NCI-H2081 (cell line): ENCODE measurements around the gene TAF13.

ENCODE experiments used
- DNase-seq, 2 experiments: peaks; one replicate each; lab custom pipeline; 2025; lab: John Stamatoyannopoulos, UW

Gene TAF13, protein sequence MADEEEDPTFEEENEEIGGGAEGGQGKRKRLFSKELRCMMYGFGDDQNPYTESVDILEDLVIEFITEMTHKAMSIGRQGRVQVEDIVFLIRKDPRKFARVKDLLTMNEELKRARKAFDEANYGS

DNA sequence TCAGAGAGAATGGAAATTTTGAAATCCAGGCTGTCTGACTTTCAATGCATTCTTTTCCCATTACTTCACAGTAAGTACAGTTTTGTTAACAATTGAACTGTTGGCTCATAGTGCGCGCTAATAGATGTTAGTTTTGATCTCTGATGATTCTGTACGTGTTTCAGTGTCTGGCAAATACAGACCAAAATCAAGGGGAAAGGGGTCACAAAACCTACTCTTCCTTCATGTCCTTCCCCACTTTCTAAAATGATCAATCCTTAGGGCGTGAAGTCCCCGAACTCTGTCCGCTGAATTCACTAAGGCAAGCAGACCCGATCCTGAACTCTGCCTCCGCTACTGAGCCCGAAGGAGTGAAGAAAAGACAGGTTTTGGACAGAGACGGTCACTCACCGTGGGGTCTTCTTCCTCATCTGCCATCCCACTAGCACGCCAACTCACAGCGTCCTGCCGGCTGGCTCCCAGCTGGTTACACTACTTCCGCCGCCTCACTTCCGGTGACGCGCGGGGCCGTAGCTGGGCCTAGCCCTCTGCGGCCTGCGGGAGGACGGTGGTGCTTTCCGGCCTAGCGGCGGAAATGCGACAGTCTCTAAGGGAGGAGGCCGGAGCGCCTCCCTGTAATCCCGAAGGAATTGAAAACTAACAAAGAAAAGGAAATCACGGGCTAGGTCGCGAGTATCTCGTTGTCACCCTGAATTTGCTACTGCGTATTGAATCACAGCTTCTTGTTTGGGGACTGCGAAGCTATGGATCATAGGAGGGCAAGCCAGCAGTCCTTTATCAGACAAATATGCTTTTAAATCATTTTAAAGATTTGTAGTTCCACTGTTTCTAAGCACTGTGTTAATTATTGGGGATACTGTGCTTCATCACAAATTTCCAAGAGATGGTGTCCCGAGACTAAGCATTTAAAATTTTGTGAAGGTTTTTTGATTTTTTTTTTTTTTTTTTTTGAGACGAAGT is at the start of gene TAF13:
Gene TAF13, minus strand, starts transcription at position 473 of the 960 bp plus-strand sequence. Its CDS starts 56 bp downstream, at position 417.
- DNase-seq: peak; percentile 87 to 91

DNA sequence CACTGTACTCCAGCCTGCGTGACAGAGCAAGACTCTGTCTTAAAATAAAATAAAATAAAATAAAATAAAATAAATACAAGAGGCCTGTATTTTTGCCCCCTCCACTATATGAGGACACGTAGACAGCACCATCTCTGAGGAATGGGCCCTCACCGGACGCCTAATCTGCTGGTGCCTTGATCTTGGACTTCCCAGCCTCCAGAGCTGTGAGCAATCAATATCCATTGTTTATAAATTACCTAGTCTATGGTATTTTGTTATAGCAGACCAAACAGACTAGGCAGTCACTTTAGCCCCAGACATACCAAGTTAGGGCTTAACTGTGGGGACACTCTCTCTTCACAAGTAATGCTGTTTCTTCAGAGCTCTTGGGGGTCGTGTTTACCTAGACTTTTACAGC is 44.6 kb upstream of the TAF13 start:
- DNase-seq: no peak

DNA sequence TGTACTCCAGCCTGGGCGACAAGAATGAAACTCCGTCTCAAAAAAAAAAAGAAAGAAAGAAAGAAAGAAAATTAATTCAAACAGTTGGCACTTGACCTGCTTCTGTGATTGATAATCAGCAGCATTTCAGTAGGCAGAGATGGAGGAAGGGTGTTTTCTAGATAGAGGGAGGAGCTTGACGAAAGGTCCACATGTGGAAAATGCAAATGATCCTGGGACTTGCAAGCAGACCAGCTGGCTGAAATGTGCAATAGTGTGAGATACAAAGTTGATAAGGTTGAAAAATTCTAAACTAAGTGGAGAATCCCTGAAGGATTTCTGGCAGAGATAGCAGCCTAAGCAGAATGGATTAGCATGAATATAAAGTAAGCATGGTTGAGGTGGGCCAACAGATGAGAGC is 42.3 kb upstream of the TAF13 start:
- DNase-seq: no peak

DNA sequence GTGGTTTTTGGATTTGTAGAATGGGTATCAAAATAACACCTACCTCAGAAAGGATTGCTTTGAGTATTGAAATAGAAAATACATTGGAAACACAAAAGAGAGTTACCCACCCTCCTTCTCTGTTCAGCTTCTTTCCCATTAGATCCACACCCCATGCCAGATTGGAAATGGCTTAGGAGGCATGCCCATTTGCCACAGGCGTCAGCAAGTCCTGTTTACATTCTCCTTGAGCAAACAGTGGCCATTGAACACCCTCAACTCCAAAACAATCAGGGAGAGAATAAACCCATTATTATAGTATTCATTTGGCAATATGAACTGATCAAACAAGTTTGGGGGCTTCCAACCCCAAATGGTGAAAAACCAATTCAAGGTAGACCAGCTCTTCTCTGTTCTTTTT is 40.5 kb upstream of the TAF13 start:
- peak; percentile 54 to 85 for DNase-seq

DNA sequence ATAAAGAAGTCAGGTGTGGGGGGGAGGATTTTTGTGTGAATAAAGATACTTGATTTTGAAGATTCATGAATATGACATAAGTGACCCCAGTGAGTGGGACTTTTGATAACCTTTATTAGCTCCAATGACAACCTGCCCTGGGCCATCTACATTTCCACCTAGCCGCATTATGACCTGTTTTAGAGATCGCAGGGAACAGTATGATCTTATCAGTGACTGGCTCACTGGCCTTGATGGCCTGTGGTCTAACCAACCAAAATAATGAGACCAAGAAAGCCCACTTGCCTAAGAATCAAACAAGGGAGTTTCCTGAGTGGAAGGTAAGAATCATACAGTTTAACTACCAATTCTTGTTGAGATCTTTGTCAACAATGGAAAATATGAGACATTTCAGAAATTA is 39.9 kb upstream of the TAF13 start:
- DNase-seq: no peak

DNA sequence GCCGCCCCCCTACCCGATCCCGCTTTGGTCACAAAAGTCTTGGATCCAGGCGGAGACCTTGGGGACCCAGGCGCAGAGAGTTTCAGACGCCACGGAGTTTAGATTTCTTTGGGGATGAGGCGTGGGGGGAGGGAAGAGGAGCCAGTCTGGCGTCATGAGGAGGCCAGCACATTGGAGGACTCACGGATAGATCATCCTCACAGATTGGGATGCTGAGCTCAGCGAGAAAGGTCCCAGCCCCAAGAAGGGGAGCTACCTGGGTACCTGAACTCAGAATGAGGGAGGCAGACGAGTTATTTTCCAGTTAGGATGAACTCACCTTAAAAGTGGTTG is 38.5 kb upstream of the TAF13 start:
- no peak for DNase-seq

DNA sequence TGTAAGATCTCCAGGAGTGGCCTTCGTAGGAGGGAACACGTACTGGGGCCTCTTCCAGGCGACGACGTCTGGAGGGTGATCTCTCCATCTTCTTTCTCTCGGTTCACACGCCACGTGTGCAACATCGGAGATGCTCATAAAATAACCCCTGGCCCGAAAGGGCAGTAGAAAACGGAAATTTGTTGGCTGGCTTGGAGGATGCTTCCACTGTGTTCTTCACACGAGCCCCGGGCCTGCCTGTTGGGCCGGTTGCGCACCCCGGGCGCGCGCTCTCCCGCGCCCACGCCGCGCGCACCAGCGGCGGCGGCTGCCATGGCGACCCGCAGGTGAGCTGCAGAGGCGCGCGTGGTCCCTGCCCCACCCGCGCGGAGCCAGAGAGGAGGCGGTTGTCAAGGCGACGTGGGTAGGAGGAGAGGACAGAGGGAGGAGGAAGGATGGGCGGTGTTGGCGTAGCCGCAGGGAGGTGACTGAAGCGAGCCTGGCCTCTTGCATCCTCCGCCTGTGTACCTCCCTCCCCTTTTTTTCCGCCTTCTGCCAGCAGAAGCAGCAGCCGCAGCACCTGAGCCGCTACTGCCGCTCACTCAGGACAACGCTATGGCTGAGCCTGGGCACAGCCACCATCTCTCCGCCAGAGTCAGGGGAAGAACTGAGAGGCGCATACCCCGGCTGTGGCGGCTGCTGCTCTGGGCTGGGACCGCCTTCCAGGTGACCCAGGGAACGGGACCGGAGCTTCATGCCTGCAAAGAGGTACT is 38.0 kb upstream of the TAF13 start, which contains the start of gene ELAPOR1:
Gene ELAPOR1, plus strand, starts transcription at position 526 of the 752 bp plus-strand sequence. Its CDS starts 69 bp downstream, at position 595.
- peak; percentile 67 to 85 for DNase-seq

DNA sequence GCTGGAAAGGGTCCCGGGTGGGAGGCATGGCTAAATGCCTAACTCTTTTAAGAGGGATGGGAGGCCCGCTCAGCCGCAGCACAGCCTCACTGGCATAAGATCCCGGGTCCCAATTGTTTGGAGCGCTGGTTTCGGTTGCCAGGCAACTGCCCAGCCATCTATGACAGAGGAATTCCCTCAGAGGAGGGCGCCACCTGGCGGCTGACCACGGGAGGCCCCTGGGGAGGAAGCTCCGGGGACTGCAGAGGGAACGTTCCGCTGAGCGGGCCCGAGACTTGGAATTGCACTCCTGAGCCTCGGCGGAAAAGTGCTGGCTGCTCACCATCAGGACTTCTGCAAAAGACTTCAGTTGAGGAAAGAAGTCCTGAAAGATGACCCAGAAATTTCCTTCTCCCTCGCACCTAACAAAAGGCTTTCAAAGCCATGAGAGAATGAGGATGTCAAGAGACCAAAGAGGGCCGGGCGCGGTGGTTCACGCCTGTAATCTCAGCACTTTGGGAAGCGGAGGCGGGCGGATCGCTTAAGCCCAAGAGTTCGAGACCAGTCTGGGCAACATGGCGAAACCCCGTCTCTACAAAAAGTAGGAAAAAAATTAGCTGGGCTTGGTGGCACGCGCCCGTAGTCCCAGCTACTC is 37.0 kb upstream of the TAF13 start:
- DNase-seq: peak; percentile 84 to 88

DNA sequence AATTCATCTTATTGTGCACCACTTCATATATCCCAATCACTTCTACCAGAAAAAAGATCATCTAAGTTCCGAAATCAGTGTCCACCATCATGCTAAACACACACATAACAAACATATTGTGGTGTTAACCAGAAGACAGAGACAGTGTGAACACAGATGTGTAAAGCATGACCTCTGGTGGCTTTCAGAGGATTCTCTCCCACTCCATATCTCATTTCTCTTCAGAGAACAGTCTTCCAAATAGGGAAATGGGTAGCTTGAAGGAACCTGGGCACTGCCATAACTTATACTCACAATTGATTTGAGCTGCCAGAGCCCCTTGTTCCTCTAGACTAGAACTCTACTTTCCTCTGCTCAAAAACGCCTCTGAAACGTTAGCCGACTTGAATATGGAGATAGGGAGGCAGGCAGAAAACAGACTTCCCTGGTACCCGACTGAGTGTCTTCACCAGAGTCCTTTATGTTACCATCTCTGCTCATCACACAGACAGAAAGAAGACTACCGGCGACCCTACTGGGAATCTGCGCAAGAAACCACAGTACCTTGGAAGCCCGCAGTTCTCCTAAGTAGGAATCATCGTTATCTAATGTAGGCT is 36.4 kb upstream of the TAF13 start:
- DNase-seq: no peak

DNA sequence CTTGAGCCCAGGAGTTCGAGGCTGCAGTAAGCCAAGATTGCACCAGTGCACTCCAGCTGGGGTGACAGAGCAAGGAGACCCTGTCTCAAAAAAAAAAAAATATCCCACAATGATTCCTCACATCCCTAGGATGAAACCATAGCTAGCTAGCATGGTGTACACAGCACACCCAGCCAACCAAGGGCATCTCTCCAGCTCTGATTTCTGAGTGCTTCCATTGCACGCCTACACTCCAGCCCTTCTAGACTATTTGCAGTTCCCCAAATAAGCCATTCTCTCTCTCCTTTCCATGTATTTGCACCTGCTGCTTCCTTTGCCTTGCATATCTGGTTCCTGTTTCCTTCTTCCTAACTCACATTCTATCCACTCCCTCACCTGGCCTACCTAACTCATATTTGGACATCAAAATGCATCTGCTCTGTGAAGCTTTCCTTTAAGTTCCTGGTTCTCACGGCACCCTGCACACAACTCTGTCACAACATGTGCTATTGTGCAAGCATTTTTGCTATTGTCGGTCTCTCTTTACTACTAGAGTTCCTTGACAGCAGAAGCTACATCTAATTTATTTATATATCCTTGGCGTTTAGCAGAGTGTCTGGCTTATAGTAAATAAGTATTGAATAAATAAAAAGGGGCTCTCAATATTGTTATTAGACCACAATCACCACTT is 35.7 kb upstream of the TAF13 start:
- DNase-seq: no peak

DNA sequence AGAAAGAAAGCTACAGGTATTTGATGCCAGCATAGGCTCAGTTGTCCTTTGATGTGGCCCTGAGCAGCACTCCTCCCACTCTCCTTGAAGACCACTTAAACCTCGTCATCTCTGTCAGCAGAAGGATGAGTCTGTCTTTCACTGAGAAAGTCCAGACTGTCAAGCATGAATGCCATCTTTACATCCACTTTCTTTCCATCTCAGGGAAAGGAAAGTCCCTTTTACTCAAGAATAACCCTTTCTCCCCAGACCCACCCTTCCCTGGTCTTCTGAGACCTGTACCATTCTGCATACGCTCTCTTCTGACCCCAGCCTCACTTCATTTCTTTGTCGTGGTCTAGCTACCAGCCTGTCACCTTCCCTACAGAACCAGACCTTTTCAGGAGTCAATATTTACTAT is 34.1 kb upstream of the TAF13 start:
- no peak for DNase-seq

DNA sequence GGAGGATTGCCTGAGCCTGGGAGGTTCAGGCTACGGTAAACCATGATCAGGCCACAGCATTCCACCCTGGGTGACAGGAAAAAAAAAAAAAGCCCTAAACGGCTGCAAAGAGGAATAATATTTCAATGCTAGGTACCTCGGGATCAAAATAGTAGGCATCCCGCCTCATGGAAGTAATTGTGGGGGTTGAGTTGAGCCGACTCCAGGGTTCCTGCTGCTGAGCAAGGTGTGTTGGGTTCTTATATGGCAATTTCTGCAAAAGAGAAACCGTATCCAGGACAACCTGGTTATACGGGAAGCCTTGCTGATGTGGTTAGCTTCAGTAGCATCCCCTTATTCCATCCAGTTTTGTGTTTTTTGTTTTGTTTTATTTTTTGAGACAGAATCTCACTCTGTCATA is 32.0 kb upstream of the TAF13 start:
- no peak for DNase-seq

DNA sequence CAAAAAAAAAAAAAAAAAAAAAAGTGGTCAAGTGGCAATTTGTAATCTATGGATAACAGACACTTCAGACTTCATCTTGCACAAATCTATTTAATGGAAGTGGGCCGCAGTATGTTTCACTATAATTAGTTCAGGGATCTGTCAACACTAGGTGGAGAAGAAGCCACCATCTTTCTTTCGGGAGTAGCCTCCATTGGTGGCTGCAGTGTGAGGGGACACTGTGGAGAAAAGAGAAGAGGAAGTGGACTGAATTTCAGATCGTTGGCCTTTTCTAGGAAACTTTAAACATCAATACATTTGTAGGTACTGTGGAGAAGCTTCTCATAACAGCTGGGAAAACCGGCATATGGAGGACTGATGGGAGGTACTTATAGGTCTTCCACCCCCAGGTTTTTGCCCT is 30.1 kb upstream of the TAF13 start:
- no peak for DNase-seq

DNA sequence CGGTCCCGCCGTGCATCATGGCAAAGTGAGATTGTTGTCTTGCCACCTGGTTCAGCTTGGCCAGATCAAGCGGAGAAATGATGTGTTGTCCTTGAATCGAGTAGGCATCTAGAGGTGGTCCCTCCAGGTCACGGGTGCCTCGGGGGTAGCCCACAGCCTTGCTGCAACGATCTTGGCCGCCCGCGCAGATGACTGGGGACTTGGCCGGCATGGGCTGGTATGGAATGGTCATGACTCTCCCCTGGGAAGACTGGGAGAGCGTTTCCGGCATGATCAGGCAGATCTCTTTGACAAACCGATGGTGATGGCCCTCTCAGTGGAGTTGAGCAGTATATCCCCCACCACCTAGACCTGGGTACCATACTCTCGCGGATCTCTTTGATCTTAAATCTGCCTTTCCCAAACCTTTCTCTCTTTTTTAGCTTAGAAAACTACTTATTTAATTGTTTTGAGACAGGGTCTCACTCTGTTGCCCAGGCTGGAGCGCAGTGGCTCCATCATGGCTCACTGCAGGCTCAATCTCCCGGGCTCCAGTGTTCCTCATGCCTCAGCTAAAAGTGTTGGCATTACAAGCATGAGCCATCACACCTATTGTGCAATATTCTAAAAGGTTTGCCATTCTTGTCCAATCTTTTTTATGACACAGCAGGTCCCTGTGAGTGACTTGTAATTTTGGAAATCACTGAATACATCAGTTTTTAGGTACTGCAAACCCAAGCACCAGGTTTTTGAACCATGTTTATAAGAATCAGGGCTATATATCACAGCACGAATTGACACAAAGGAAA is 28.8 kb upstream of the TAF13 start:
- no peak for DNase-seq

DNA sequence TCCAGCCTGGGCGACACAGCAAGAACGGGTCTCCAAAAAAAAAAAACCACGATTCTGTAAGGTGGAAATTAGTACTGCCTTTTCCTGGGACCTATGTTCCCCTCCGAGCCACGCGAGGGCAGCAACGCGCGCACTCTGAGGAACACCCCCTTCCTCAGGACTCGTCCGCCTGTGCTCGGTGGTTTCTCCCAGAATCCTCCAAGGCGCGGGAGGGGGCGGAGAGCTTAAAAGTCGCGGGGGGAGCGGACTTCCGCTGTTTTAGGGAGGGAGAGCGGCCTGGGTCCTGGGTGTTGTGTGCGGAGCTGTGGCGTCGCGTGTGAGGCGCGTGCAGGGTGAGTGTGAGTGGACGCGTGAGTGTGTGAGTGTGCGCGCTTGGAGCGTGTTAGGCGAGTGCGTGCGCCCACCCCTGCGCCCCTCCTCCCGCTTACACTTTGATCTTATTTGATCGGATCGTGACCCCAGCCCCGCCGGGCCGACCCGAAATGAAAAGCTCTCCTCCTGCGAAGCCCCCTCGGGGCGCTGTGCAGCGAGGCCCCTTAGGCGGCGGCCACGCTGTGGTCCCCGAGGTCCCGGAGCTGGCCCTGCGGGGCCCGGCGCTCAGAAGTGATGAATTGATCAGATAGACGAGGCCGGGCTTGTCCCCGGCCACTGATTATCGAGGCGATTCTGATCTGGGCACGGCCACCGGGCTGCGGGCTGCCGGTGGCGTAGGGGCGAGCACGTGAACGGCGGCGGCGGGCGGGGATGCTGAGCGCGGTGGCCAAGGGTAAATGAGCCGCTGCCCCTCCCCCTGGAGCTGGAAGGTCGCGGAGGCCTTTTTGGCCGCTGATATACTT is 24.4 kb upstream of the TAF13 start:
- DNase-seq: peak; percentile 94 to 95

DNA sequence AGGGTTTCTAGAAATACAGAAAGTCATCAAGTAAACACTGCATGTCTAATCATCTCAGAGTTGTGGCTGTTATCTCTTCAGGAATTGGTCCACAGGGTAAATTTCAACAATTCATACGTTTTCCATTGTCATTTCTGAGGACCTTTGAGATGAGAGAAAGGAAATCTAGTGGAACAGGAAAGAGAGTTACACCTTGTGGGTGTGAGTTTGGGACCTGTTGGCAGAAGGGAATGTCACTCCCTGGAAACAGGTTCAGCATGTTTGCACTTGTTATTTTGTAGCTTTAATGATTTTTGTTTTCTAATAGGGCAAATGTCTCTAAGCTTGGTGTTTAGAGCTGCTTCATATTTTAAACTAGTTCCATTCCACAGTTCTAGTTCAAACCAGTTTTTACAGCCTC is 20.3 kb upstream of the TAF13 start:
- DNase-seq: no peak

DNA sequence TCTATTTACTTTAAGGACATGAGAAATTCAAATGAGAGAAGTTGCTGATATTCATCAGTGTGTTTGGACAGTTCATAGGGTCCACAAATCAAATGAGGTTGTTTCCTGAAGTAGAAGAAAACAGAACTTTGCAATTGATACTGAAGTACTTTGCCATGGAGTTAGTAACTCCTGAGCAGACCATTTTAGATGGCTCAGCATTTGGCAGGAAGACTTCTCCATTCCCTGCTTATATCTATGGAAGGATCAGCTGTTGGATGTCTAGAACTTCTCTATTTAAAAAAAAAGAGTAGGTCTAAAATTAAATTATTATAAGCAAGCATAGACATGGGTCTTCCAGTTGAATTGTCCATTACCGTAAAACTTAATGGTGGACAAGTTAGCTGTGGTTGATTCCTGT is 19.8 kb upstream of the TAF13 start:
- DNase-seq: no peak

DNA sequence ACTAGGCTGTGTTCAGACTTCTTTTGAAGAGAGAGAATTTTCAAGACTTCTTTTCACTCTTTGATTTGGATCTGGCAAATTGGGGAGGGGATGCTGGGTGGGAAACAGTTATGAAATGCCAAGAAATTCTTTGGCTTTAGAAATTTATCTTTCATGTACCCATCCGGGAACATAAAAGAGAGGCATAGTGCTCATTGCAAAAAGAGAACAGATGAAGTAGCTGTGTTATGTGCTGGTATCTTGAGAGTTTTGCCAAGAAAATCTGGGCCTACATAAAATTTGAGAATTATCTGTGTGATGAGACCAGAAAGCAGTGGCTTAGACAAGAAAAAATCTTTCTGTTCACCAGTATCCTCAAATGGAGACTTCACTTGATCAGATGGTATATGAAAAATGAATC is 19.1 kb upstream of the TAF13 start:
- no peak for DNase-seq

DNA sequence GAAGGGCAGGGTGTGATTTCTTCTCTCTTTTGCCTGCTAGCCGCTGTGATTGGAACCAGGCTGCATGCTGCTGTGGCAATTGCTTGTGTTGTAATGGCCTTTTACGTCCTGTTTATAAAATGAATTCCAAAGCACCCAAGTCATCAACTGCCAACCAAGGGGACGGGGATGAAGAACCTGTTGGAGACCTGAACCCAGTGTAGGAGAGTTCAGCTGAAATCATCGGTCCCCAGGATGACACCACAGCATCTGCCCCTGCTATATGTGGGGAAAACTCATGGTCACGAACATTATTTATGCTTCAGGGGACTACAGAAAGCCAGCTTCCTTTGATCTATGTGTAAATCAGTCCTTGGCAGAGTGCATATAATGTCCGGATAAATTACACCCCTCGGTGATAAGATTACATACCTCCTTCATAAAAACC is 18.6 kb upstream of the TAF13 start:
- no peak for DNase-seq

DNA sequence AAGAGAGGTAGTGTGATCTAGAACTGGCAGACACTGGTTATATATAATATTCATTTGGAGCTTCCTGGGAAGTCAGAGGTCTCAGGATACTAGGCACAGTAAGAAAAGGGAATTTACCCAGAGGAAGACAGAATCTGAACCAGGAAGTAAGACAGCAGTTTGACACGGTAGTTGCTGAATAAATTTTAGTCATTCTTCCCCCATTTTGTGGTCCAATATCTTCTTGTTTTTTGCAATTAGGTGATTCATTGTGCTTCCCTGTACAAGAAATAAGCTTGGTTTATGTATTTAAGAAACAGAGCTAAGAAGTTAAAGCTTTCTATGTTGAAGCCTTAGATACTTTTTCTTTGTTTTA is 16.0 kb upstream of the TAF13 start:
- no peak for DNase-seq
